Neural cell (in vitro differentiated cells): ENCODE data around the gene ARL15. TPM values are rescaled to one million over a fixed set of nuclear protein-coding genes. Genes with fewer than 3 reads are reported as not detected.

Experiments used
- H2AFZ ChIP-seq: fragments of 200-600, 300-800 bp; sonication (generic), shearing (Covaris generic); 2 replicates; pipeline ENCODE4 v1.6.0; 2014; ENCODE audit warnings: low read depth, mild to moderate bottlenecking, antibody characterized with exemption, low read length, moderate library complexity
- H3F3A ChIP-seq: fragments of 200-600 bp; shearing (Covaris generic); 2 replicates; pipeline ENCODE4 v1.6.1; 2016; ENCODE audit warnings: mild to moderate bottlenecking, moderate library complexity, mixed read lengths, antibody characterized with exemption, low read length; ENCODE audit not compliant: insufficient read depth, poor library complexity, severe bottlenecking
- H3K27ac ChIP-seq: fragments of 200-600, 300-800 bp; sonication (generic), shearing (Covaris generic); 2 replicates; pipeline ENCODE4 v1.5.1; 2014; ENCODE audit warnings: mild to moderate bottlenecking, low read length, moderate library complexity
- H3K27me3 ChIP-seq: fragments of 300-800, 200-600 bp; sonication (generic), shearing (Covaris generic); 2 replicates; pipeline ENCODE4 v1.6.0; 2014; ENCODE audit warnings: mild to moderate bottlenecking, low read depth, low read length, moderate library complexity; ENCODE audit not compliant: insufficient read depth
- H3K36me3 ChIP-seq: fragments of 300-800, 200-600 bp; sonication (generic), shearing (Covaris generic); 2 replicates; pipeline ENCODE4 v1.5.1; 2014; ENCODE audit warnings: mild to moderate bottlenecking, antibody characterized with exemption, low read length, moderate library complexity; ENCODE audit not compliant: insufficient read depth
- H3K4me2 ChIP-seq: fragments of 300-800, 200-600 bp; sonication (generic), shearing (Covaris generic); 2 replicates; pipeline ENCODE4 v1.6.0; 2014; ENCODE audit warnings: mild to moderate bottlenecking, low read length
- H3K4me3 ChIP-seq: fragments of 300-800, 200-600 bp; sonication (generic), shearing (Covaris generic); 2 replicates; pipeline ENCODE4 v1.5.1; 2014; ENCODE audit warnings: mild to moderate bottlenecking, low read length, moderate library complexity
- H3K79me2 ChIP-seq: fragments of 200-600 bp; shearing (Covaris generic); replicated peaks from 2 replicates; pipeline ENCODE4 v1.6.0; 2014; ENCODE audit warnings: mild to moderate bottlenecking, low read length, moderate library complexity; ENCODE audit not compliant: insufficient read depth
- H3K9ac ChIP-seq: fragments of 300-800, 200-600 bp; sonication (generic), shearing (Covaris generic); 2 replicates; pipeline ENCODE4 v1.6.1; 2016; ENCODE audit warnings: mild to moderate bottlenecking, low read length, mixed read lengths
- H3K9me2 ChIP-seq: fragments of 200-600 bp; shearing (Covaris generic); 2 replicates; pipeline ENCODE4 v1.6.1; 2016; ENCODE audit warnings: mild to moderate bottlenecking, low read length, mixed read lengths; ENCODE audit not compliant: insufficient read depth
- H3K9me3 ChIP-seq: fragments of 200-600, 300-800 bp; sonication (generic), shearing (Covaris generic); 2 replicates; pipeline ENCODE4 v1.6.1; 2016; ENCODE audit warnings: mild to moderate bottlenecking, mixed run types, low read length, moderate library complexity, mixed read lengths
- H4K20me1 ChIP-seq: fragments of 200-600 bp; shearing (Covaris generic); 2 replicates; pipeline ENCODE4 v1.6.1; 2016; ENCODE audit warnings: mild to moderate bottlenecking, mixed run types; ENCODE audit not compliant: insufficient read depth
- CTCF ChIP-seq: fragments of 450-650 bp; IDR thresholded peaks from 2 replicates; pipeline ENCODE4 v1.5.1; 2014; ENCODE audit warnings: antibody characterized with exemption, mild to moderate bottlenecking, moderate library complexity; ENCODE audit not compliant: poor library complexity, severe bottlenecking
- EP300 ChIP-seq: fragments of 450-650 bp; conservative IDR thresholded peaks from 2 replicates; pipeline ENCODE4 v1.6.1; 2014; ENCODE audit warnings: antibody characterized with exemption, mild to moderate bottlenecking, moderate library complexity; ENCODE audit not compliant: poor library complexity, severe bottlenecking
- EZH2 ChIP-seq: fragments of 200-600, 300-800 bp; shearing (Covaris generic), sonication (generic); IDR thresholded peaks from 2 replicates; pipeline ENCODE4 v1.6.1; 2014; ENCODE audit warnings: antibody characterized with exemption, low read length, borderline replicate concordance, mild to moderate bottlenecking; ENCODE audit not compliant: insufficient read depth, poor library complexity, severe bottlenecking
- MXI1 ChIP-seq: fragments of 450-650 bp; conservative IDR thresholded peaks from 2 replicates; pipeline ENCODE4 v1.6.1; 2014; ENCODE audit warnings: antibody characterized with exemption, mild to moderate bottlenecking; ENCODE audit not compliant: poor library complexity, severe bottlenecking
- POLR2AphosphoS5 ChIP-seq: IDR thresholded peaks from 2 replicates; pipeline ENCODE4 v1.6.1; 2012
- RAD21 ChIP-seq: fragments of 450-650 bp; conservative IDR thresholded peaks from 2 replicates; pipeline ENCODE4 v1.6.1; 2014; ENCODE audit warnings: antibody characterized with exemption, mild to moderate bottlenecking, moderate library complexity
- REST ChIP-seq: IDR thresholded peaks from 2 replicates; pipeline ENCODE4 v1.6.1; 2012; ENCODE audit warnings: borderline replicate concordance
- SMC3 ChIP-seq: fragments of 450-650 bp; conservative IDR thresholded peaks from 2 replicates; pipeline ENCODE4 v1.6.1; 2014; ENCODE audit warnings: antibody characterized with exemption, mild to moderate bottlenecking, moderate library complexity; ENCODE audit not compliant: poor library complexity
- TAF1 ChIP-seq: IDR thresholded peaks from 2 replicates; pipeline ENCODE4 v1.6.1; 2012; ENCODE audit warnings: low read depth
- polyA plus RNA-seq: library from polyadenylated mRNA; depleted of rRNA; stranded (reverse); fragments of >200 nt; gene quantifications from 2 replicates; pipeline ENCODE4 v1.2.3, GENCODE V29; 2014

The ARL15 gene
- polyA plus RNA-seq, 1 donor from 2014 or later: 51.9 TPM

- Histone ChIP-seq H4K20me1 (no peaks in the 10 kb centered on the region), H2AFZ (no peak overlapping the region), H3K79me2 (no peaks in the 10 kb centered on the region), H3K9ac (no peak overlapping the region), H3K27me3 (no peaks in the 10 kb centered on the region), H3K4me2 (no peak overlapping the region), H3K27ac (no peak overlapping the region), H3K9me3 (no peaks in the 10 kb centered on the region), H3F3A (no peaks in the 10 kb centered on the region), H3K36me3 (no peaks in the 10 kb centered on the region), H3K9me2 (no peaks in the 10 kb centered on the region), H3K4me3 (no peak overlapping the region)
- no peak for TF ChIP-seq RAD21
Observed at GRCh38 chr5:53934151-53934820, 376.1 kb downstream of the ARL15 start.

- no peak overlapping the region for H3K4me3 ChIP-seq
- TF ChIP-seq EP300 (no peak), TAF1 (no peak), CTCF (no peak), REST (no peak), POLR2AphosphoS5 (no peak), EZH2 (no peak), MXI1 (no peak), SMC3 (no peak), RAD21 (no peak)
- H3K36me3 ChIP-seq: no peaks in the 10 kb centered on the region
- H2AFZ ChIP-seq: no peak overlapping the region
- no peak overlapping the region for H3K4me2 ChIP-seq
- no peaks in the 10 kb centered on the region for H3K9me2 ChIP-seq
- H3K27ac ChIP-seq: no peak overlapping the region
- no peaks in the 10 kb centered on the region for H3K27me3 ChIP-seq
- H4K20me1 ChIP-seq: no peaks in the 10 kb centered on the region
- H3K9me3 ChIP-seq: no peaks in the 10 kb centered on the region
- no peaks in the 10 kb centered on the region for H3K79me2 ChIP-seq
- no peaks in the 10 kb centered on the region for H3F3A ChIP-seq
- H3K9ac ChIP-seq: no peak overlapping the region
Observed at GRCh38 chr5:53932351-53932750, 378.0 kb downstream of the ARL15 start.

- Histone ChIP-seq H3F3A (no peaks in the 10 kb centered on the region), H3K9me3 (no peaks in the 10 kb centered on the region), H3K9ac (no peak overlapping the region), H3K36me3 (no peaks in the 10 kb centered on the region), H3K27me3 (no peaks in the 10 kb centered on the region), H3K27ac (no peak overlapping the region), H2AFZ (no peak overlapping the region), H3K9me2 (no peaks in the 10 kb centered on the region), H3K4me3 (no peak overlapping the region), H3K4me2 (no peak overlapping the region), H3K79me2 (no peaks in the 10 kb centered on the region), H4K20me1 (no peaks in the 10 kb centered on the region)
- TF ChIP-seq EP300 (no peak), CTCF (no peak), RAD21 (no peak), SMC3 (no peak), REST (no peak), TAF1 (no peak), EZH2 (no peak), MXI1 (no peak), POLR2AphosphoS5 (no peak)
Observed at GRCh38 chr5:53930457-53930856, 379.9 kb downstream of the ARL15 start.
